HG02798 (cell line): ENCODE data around the gene AJUBA.
"Not testable (repeated sequence)": the region's sequence is repeated elsewhere in the genome, so short reads cannot be mapped to it uniquely, and the experiment has no call there.

Experiments
- ATAC-seq: cut with Tn5 transposase; IDR thresholded peaks from one replicate; pipeline ENCODE4 v1.9.1; 2021; ENCODE audit warnings: mild to moderate bottlenecking; ENCODE audit not compliant: unreplicated experiment, poor library complexity

Gene AJUBA

GRCh38 chr14:22955702-22956569 is 26.4 kb downstream of the AJUBA start:
- no peak for ATAC-seq

DNA sequence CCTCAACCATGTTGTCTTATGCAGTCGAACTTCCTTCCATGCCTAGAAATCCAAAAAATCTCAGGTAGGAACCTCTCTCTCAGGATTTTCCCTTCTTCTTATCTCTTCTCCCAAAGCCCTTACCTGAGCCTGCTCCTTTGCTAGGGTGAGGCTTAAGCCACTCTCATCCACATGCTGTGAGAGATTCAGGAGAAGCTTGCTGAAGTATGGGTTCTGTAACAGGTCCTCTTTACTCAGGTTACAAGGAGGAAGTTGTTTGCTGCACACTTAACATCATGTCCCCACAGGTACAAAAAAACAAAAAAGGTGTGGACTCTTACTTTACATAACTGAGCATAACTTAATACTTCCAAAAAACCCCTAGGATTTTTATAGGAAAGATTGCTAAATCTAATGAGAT is 29.9 kb downstream of the AJUBA start:
- no peak for ATAC-seq

DNA sequence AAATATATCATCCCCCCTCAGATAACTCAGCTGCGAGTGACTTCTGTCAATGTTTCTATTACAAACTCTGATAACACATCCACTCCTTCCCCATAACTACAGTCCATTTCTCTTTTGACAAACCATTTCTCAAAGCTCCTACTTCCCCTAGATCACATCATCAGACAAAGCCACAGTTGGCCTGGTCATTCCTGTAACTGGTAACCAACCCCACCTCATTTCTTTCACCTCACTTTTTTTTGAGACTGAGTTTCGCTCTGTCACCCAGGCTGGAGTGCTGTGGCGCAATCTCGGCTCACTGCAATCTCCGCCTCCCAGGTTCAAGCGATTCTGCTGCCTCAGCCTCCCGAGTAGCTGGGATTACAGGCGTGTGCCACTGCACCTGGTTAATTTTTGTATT is 30.6 kb downstream of the AJUBA start:
- ATAC-seq, result not testable (repeated sequence)

DNA sequence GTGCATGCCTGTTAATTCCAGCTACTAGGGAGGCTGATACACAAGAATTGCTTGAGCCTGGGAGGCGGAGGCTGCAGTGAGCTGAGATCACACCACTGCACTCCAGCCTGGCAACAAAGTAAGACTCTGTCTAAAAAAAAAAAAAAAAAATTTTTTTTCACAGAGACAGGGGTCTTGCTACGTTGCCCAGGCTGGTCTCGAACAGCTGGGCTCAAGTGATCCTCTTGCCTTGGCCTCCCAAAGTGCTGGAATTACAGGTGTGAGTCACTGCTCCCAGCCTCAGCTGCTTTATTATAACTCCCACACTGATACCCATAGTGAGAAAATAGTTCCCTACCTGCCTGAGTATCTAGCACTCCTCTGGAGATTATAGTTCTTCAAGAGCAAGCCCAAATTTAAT is 36.7 kb downstream of the AJUBA start:
- no peak for ATAC-seq

DNA sequence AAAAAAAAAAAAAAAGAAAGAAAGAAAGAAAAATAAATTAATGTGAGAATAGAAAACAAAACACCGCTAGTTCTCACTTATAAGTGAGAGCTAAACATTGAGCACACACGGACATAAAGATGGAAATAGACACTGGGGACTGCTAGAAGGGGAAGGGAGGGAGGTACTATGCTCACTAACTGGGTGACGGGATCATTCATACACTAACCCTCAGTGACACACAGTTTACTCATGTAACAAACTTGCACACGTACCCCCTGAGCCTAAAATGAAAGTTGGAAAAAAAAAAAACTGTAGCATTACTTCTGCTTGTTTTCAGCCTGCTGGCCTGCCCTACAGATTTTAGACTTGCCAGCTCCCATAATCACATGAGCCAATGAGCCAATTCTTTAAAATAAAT is 42.7 kb downstream of the AJUBA start:
- no peak for ATAC-seq

GRCh38 chr14:22935156-22935555 is 47.2 kb downstream of the AJUBA start:
- no peak for ATAC-seq

GRCh38 chr14:22932146-22932545 is 50.2 kb downstream of the AJUBA start:
- no peak for ATAC-seq

DNA sequence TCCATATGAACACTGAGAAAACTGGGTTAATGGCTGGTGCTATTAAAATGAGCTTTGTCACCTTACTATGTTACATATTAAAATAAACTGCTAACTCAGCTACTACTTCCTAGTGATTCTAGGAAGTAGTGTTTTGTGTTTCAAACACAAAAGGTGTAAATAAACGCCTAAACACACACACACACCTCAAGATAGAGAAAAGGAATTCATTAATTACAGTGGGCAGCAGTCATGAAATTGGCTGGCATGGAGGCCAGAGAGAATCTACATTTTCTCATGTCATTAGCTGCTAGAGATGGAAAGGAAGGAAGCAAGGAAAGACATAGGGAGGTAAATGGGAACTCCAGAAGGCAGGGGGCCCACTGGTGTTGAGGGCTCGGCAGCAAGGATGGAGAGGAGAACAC is 52.4 kb downstream of the AJUBA start:
- no peak for ATAC-seq

DNA sequence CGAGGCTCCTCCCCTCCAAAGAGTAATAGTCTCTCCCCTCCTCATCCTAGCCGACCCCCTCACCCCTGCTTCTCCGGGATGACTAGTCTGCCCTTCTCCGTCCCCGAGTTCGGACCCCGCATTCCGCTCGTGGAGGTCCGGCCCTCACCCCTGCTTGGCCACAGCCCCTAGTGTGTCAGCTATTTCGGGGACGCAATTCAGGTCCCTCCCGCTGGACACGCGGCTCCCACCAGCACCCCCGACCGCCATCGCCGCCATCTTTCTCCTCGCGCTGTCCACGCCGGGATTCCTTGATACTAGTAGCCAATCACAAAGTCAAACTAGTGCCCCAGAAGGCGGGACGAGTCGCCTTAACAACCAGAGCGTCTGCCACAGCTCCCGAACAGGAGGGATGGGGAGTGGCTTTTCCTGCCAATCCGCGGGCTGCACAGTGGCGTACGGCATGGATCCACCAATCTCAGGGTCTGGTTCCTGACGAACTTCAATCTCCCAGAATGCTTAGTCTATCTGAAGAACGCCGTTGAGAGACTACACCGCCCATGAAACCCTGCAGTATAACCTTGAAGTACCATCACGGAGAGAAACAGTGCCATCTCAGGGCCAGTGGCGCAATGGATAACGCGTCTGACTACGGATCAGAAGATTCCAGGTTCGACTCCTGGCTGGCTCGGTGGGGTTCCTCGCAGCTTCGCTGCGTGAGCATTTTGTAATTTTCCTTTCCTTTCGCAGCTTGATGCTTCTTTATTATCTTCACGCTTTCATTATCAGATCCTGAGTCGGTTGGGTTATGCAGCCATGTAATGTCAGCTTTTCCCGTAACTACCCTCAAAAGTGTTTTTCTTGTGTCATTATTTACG is 53.0 kb downstream of the AJUBA start, which contains the start of gene PRMT5:
Gene PRMT5, minus strand, starts transcription at position 273 of the 857 bp plus-strand sequence. Its CDS starts 15 bp downstream, at position 258.
- peak; percentile 92 for ATAC-seq

DNA sequence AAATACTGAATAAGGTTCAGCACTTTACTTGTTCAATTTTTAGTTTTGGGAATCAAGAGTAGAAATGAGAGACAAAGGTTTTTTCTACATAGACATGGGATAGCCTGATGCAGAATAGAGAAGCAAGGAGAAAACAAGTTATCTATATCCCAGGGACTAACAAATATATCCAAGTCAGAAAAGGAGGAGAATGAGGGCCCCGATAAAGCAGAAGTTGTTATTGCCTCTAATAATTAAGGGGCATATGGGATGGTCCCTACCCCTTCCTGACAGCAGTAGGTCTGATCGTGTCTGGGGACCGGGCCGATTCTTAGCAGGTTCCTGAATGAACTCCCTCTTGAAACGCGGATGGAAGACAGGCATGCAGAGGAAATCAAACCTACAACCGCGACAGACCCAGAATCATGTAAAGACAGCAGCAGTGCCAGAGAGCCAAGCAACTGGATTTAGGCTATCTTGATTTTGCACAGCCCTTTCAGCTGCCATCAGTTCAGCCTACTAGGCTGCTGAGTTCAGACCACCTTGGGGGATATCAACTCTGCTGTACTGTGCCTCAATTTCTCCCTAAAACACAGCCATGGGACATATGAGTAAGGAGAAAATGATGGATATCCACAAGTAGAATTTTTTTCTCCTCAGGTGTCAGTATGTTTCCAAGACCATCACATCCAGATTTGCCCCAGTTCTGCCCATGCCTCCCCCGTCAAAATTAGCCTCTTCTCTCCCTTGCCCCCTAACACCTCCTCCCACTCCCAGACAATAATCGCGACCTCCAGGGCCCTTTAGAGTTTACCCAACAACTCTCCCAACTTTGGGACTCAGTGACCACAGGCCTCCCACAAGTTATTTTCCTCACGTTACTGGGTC is 53.9 kb downstream of the AJUBA start:
- no peak for ATAC-seq

GRCh38 chr14:22926316-22926715 is 56.0 kb downstream of the AJUBA start:
- ATAC-seq, result no peak

DNA sequence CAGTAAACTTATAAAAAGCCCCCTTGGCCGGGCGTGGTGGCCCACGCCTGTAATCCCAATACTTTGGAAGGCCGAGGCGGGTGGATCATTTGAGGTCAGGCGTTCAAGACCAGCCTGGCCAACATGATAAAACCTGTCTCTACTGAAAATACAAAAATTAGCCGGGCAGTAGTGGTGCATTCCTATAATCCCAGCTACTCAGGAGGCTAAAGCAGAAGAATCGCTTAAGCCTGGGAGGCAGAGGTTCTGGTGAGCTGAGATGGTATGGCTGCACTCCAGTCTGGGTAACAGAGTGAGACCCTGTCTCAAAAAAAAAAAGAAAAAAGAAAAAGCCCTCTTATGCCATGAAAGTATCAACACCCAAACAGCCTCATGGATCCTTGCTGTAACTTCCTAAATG is 56.8 kb downstream of the AJUBA start:
- no peak for ATAC-seq

DNA sequence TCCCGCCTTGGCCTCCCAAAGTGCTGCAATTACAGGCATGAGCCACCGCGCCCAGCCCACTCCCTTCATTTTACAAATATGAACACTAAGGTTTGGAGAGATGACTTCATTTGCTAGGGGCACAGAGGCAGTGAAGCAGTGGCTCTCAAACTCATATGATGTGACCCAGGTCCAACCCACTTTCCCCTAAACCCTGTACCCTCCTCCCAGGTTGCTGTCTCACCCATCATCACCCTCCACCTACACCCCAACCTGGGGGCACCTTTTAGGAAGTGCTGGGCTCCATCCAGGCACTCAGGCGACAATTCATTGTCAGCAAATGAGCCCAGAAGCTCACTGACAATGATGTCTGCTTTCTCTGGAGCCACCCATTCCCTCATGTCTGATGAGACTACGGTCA is 58.6 kb downstream of the AJUBA start:
- no peak for ATAC-seq

GRCh38 chr14:22922294-22922693 is 60.1 kb downstream of the AJUBA start:
- no peak for ATAC-seq
